Midbrain (tissue), 1 donor: ENCODE data around the gene NFIX.

Experiments used
- DNase-seq: peaks from one replicate; lab custom pipeline; 2025; lab: John Stamatoyannopoulos, UW

Gene NFIX

GRCh38 chr19:13104848-13105711, 109.8 kb downstream of the NFIX start:
- no peak for DNase-seq

GRCh38 chr19:13109361-13110098, 114.3 kb downstream of the NFIX start:
- DNase-seq: no peak

- DNase-seq: no peak
These were observed 114.9 kb downstream of the NFIX start for GRCh38 chr19:13110099-13110610.

GRCh38 chr19:13112555-13112954, 117.3 kb downstream of the NFIX start:
- no peak for DNase-seq

- DNase-seq: no peak
These were observed 120.6 kb downstream of the NFIX start for GRCh38 chr19:13115936-13116281.

GRCh38 chr19:13116282-13117175, 121.3 kb downstream of the NFIX start, which contains the start of gene TRMT1:
Gene TRMT1, minus strand, starts transcription at chr19:13116740. Its CDS starts 341 bp downstream, at chr19:13116399.
- peak; percentile 90 for DNase-seq

- DNase-seq: no peak
These were observed 122.0 kb downstream of the NFIX start for GRCh38 chr19:13117176-13117771.

GRCh38 chr19:13117772-13118423, 122.6 kb downstream of the NFIX start, which contains the start of gene NACC1:
Gene NACC1, plus strand, starts transcription at chr19:13118264. Its CDS starts 16,944 bp downstream, at chr19:13135208.
- DNase-seq: peak; percentile 89

GRCh38 chr19:13118424-13119193, 123.3 kb downstream of the NFIX start:
- DNase-seq: no peak

- DNase-seq: no peak
These were observed 124.4 kb downstream of the NFIX start for GRCh38 chr19:13119627-13120026.

- DNase-seq: no peak
These were observed 124.8 kb downstream of the NFIX start for GRCh38 chr19:13120031-13120430.

GRCh38 chr19:13120817-13121216, 125.5 kb downstream of the NFIX start:
- DNase-seq: no peak

GRCh38 chr19:13121551-13122274, 126.4 kb downstream of the NFIX start:
- DNase-seq: no peak

- no peak for DNase-seq
These were observed 127.1 kb downstream of the NFIX start for GRCh38 chr19:13122275-13122878.

- no peak for DNase-seq
These were observed 128.0 kb downstream of the NFIX start for GRCh38 chr19:13122980-13123957.

GRCh38 chr19:13127051-13127450, 131.8 kb downstream of the NFIX start:
- DNase-seq: no peak

- no peak for DNase-seq
These were observed 132.7 kb downstream of the NFIX start for GRCh38 chr19:13127811-13128575.
